PC-3 (cell line): ENCODE measurements around the gene ADCK2. TPM values are rescaled to one million over a fixed set of nuclear protein-coding genes. Genes with fewer than 3 reads are reported as not detected.

Experiments
- ATAC-seq: fragments of 200-7000 bp; cut with Tn5 transposase; 2 replicates; pipeline ENCODE4 v1.9.1; 2020; ENCODE audit warnings: mild to moderate bottlenecking, moderate library complexity
- BruUV-seq: library from RNA; stranded (reverse); fragments of 400-500 nt; replicated peaks from 2 replicates; lab custom pipeline; 2021; lab: Mats Ljungman, UMichigan
- CTCF ChIA-PET: fragments of 300-600 bp; sonication (Branson Sonifier 250); formaldehyde crosslinking; loops from one replicate; lab custom pipeline; 2022; ENCODE audit warnings: antibody characterized with exemption; lab: Charles Lee
- POLR2A ChIA-PET: fragments of 300-600 bp; sonication (Branson Sonifier 250); formaldehyde crosslinking; loops from one replicate; lab custom pipeline; 2022; ENCODE audit warnings: antibody characterized with exemption; ENCODE audit not compliant: unreplicated experiment; lab: Charles Lee
- DNase-seq: peaks from one replicate; pipeline ENCODE4 v3.0.0-alpha.2; 2015
- H2AFZ ChIP-seq: fragments of 300-600 bp; sonication (generic); 2 replicates; pipeline ENCODE4 v1.6.0; 2016; ENCODE audit warnings: antibody characterized with exemption, low read length
- H3F3A ChIP-seq: fragments of 300-600 bp; sonication (generic); one replicate; pipeline ENCODE4 v1.6.0; 2017; ENCODE audit warnings: antibody characterized with exemption, low read length, control low read depth, mild to moderate bottlenecking; ENCODE audit not compliant: unreplicated experiment
- H3K27ac ChIP-seq: fragments of 300-600 bp; sonication (generic); 2 replicates; pipeline ENCODE4 v1.5.1; 2016; ENCODE audit warnings: mild to moderate bottlenecking, low read length
- H3K27me3 ChIP-seq: fragments of 300-600 bp; sonication (generic); 2 replicates; pipeline ENCODE4 v1.6.1; 2016; ENCODE audit warnings: low read length, mixed read lengths
- H3K36me3 ChIP-seq: fragments of 300-600 bp; sonication (generic); 2 replicates; pipeline ENCODE4 v1.6.1; 2016; ENCODE audit warnings: low read depth, mixed run types, low read length, mixed read lengths
- H3K4me1 ChIP-seq: fragments of 300-600 bp; sonication (generic); 2 replicates; pipeline ENCODE4 v1.5.1; 2016; ENCODE audit warnings: low read length; ENCODE audit not compliant: insufficient read depth
- H3K4me2 ChIP-seq: fragments of 300-600 bp; sonication (generic); 2 replicates; pipeline ENCODE4 v1.6.0; 2016; ENCODE audit warnings: low read length
- H3K4me3 ChIP-seq: fragments of 300-600 bp; sonication (generic); 2 replicates; pipeline ENCODE4 v1.5.1; 2016; ENCODE audit warnings: mild to moderate bottlenecking, low read length, mixed read lengths
- H3K79me2 ChIP-seq: fragments of 300-600 bp; sonication (generic); 2 replicates; pipeline ENCODE4 v1.6.1; 2017; ENCODE audit warnings: low read length, mixed read lengths
- H3K9ac ChIP-seq: fragments of 300-600 bp; sonication (generic); 2 replicates; pipeline ENCODE4 v1.6.0; 2016; ENCODE audit warnings: mild to moderate bottlenecking, low read length
- H3K9me2 ChIP-seq: fragments of 300-600 bp; sonication (generic); replicated peaks from 2 replicates; pipeline ENCODE4 v1.6.1; 2016; ENCODE audit warnings: mixed run types, low read length, mixed read lengths
- H3K9me3 ChIP-seq: fragments of 300-600 bp; sonication (generic); 2 replicates; pipeline ENCODE4 v1.6.1; 2016; ENCODE audit warnings: low read length, mixed read lengths
- H4K20me1 ChIP-seq: fragments of 300-600 bp; sonication (generic); 2 replicates; pipeline ENCODE4 v1.6.1; 2016; ENCODE audit warnings: low read length, mixed read lengths
- EZH2 ChIP-seq: fragments of 300-600 bp; sonication (generic); IDR thresholded peaks from one replicate; pipeline ENCODE4 v1.6.1; 2017; ENCODE audit warnings: antibody characterized with exemption, mild to moderate bottlenecking, low read length; ENCODE audit not compliant: unreplicated experiment
- EZH2phosphoT487 ChIP-seq: fragments of 300-600 bp; sonication (generic); IDR thresholded peaks from 2 replicates; pipeline ENCODE4 v1.6.1; 2018; ENCODE audit warnings: mild to moderate bottlenecking, antibody characterized with exemption, low read length, borderline replicate concordance
- intact Hi-C: fragments of 100-400 bp; cut with micrococcal nuclease; formaldehyde crosslinking; loops from 2 replicates; pipeline ENCODE4 v1.9.0; 2023
- total RNA-seq: library from RNA; depleted of rRNA; stranded (reverse); fragments of >200 nt; gene quantifications from 2 replicates; pipeline ENCODE4 v1.2.3, GENCODE V29; 2014
- TF ChIP-seq, protein P1 (sequence below): fragments of 300-600 bp; sonication (generic); conservative IDR thresholded peaks from 2 replicates; pipeline ENCODE4 v1.5.1; 2017; ENCODE audit warnings: antibody characterized with exemption, low read depth, mild to moderate bottlenecking, low read length

ADCK2 gene
- total RNA-seq, 1 experiment from 2014 or later: 29.4 TPM

DNA sequence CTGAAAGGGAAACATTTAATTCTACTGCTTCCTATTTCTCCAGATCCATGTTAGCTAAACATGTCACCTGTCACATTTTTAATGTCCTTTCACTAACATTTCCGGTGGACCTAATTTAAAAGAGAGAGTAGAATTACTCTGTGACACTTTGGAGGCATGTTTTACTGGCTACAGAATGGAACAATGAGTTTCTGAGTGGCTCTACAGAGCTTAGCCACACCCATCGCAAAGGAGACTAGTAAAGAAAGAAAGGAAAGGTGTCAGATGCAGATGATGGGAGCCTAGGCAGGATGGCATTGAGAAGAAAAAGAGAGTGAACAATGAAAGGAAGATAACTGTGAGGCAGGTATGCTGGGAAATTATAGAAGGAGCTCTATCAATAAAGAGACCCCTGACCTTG is 59.7 kb downstream of the ADCK2 start:
- Histone ChIP-seq H4K20me1 (no peaks in the 10 kb centered on the region), H3K27ac (no peak overlapping the region), H3K9me3 (no peaks in the 10 kb centered on the region), H3K4me1 (no peaks in the 10 kb centered on the region), H3K36me3 (no peaks in the 10 kb centered on the region), H3K9ac (no peak overlapping the region), H2AFZ (no peak overlapping the region), H3K4me3 (no peak overlapping the region), H3F3A (no peaks in the 10 kb centered on the region), H3K4me2 (no peak overlapping the region), H3K79me2 (no peaks in the 10 kb centered on the region), H3K9me2 (no peaks in the 10 kb centered on the region), H3K27me3 (no peaks in the 10 kb centered on the region)
- ChIA-PET CTCF (no interaction called here), POLR2A (no interaction called here)
- no peak for DNase-seq
- ATAC-seq: no peak
- intact Hi-C loops: no loop called here
- BruUV-seq: no TSS peak
- TF ChIP-seq EZH2phosphoT487: no peak
- TF ChIP-seq, protein P1, sequence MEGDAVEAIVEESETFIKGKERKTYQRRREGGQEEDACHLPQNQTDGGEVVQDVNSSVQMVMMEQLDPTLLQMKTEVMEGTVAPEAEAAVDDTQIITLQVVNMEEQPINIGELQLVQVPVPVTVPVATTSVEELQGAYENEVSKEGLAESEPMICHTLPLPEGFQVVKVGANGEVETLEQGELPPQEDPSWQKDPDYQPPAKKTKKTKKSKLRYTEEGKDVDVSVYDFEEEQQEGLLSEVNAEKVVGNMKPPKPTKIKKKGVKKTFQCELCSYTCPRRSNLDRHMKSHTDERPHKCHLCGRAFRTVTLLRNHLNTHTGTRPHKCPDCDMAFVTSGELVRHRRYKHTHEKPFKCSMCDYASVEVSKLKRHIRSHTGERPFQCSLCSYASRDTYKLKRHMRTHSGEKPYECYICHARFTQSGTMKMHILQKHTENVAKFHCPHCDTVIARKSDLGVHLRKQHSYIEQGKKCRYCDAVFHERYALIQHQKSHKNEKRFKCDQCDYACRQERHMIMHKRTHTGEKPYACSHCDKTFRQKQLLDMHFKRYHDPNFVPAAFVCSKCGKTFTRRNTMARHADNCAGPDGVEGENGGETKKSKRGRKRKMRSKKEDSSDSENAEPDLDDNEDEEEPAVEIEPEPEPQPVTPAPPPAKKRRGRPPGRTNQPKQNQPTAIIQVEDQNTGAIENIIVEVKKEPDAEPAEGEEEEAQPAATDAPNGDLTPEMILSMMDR: no peak

DNA sequence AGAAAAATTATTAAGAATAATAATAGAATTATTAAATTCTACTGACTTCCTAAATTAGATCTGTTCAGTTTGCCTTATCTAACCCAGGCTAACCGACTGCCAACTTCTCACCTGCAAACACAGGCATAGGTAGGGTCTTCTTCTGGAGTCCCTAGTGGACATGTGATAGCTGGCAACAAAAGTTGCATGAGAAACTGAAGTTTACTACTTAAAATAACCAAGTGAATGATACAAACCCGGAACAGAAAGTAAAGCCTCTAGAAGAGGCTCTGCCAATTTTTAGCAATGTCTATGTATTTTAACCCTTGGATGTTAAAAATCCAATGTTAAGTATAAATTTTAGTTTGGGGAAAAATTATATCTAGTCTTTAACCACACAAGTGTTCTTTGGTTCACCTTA is 61.4 kb downstream of the ADCK2 start:
- Histone ChIP-seq H3K4me2 (no peak overlapping the region), H3K9me3 (no peaks in the 10 kb centered on the region), H3F3A (no peaks in the 10 kb centered on the region), H3K79me2 (no peaks in the 10 kb centered on the region), H3K27ac (no peak overlapping the region), H3K4me1 (no peaks in the 10 kb centered on the region), H3K4me3 (no peak overlapping the region), H3K9me2 (no peaks in the 10 kb centered on the region), H3K9ac (no peak overlapping the region), H3K27me3 (no peaks in the 10 kb centered on the region), H2AFZ (no peak overlapping the region), H3K36me3 (no peaks in the 10 kb centered on the region), H4K20me1 (no peaks in the 10 kb centered on the region)
- POLR2A ChIA-PET: no interaction called here
- TF ChIP-seq EZH2: no peak
- TF ChIP-seq EZH2phosphoT487: no peak
- TF ChIP-seq, protein P1: no peak
- CTCF ChIA-PET: no interaction called here
- no peak for DNase-seq
- no TSS peak for BruUV-seq
- intact Hi-C loops: no loop called here
- ATAC-seq: no peak

DNA sequence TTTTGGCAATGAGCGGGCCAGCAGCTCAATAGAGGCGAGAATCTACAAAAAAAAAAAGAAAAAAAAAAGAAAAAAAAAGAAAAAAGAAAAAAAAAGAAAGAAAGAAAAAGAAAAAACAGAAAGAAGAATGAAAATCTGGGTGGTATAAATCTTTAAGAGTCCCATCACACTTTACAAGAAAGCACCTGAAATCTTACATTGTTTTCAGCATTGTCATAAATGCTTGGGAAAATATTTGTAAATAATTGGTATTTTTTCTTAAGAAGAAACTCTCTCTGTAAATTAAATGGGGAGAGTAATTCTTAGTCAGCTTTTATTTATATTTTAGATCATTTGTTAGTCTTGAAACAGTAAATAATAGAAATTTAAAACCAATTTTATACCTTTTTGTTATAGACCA is 62.0 kb downstream of the ADCK2 start:
- no peaks in the 10 kb centered on the region for H3K27me3 ChIP-seq
- DNase-seq: no peak
- H3K9me3 ChIP-seq: no peaks in the 10 kb centered on the region
- TF ChIP-seq EZH2: no peak
- no peak for TF ChIP-seq EZH2phosphoT487
- TF ChIP-seq, protein P1: no peak
- H4K20me1 ChIP-seq: no peaks in the 10 kb centered on the region
- BruUV-seq: no TSS peak
- no peak overlapping the region for H3K27ac ChIP-seq
- no peaks in the 10 kb centered on the region for H3F3A ChIP-seq
- H3K4me1 ChIP-seq: no peaks in the 10 kb centered on the region
- no peaks in the 10 kb centered on the region for H3K79me2 ChIP-seq
- H3K4me2 ChIP-seq: no peak overlapping the region
- POLR2A ChIA-PET: no interaction called here
- H3K9me2 ChIP-seq: no peaks in the 10 kb centered on the region
- H2AFZ ChIP-seq: no peak overlapping the region
- intact Hi-C loops: no loop called here
- ATAC-seq: no peak
- no peak overlapping the region for H3K9ac ChIP-seq
- no peaks in the 10 kb centered on the region for H3K36me3 ChIP-seq
- CTCF ChIA-PET: no interaction called here
- no peak overlapping the region for H3K4me3 ChIP-seq
